UCSD-AML1 (cell line): Measurements from ENCODE around the gene STK11.
A peak's percentile ranks its signal among the peaks of the same experiment; 100 is the strongest.

Experiments used
- DNase-seq: peaks from one replicate; lab custom pipeline; 2025; ENCODE audit not compliant: unreplicated experiment; lab: John Stamatoyannopoulos, UW

The STK11 gene

GRCh38 chr19:1224047-1224825, 18.7 kb downstream of the STK11 start:
- DNase-seq = no peak

- DNase-seq = no peak
Measured at GRCh38 chr19:1224847-1225246, 19.3 kb downstream of the STK11 start.

- DNase-seq = no peak
Measured at GRCh38 chr19:1225440-1226226, 20.1 kb downstream of the STK11 start.

- no peak for DNase-seq
Measured at GRCh38 chr19:1226227-1226518, 20.6 kb downstream of the STK11 start.

GRCh38 chr19:1226522-1227303, 21.1 kb downstream of the STK11 start:
- no peak for DNase-seq

- DNase-seq = no peak
Measured at GRCh38 chr19:1227304-1228054, 21.9 kb downstream of the STK11 start.

- DNase-seq = no peak
Measured at GRCh38 chr19:1228161-1228957, 22.8 kb downstream of the STK11 start.

GRCh38 chr19:1229056-1229923, 23.7 kb downstream of the STK11 start:
- no peak for DNase-seq

- DNase-seq = no peak
Measured at GRCh38 chr19:1229924-1230782, 24.6 kb downstream of the STK11 start.

- no peak for DNase-seq
Measured at GRCh38 chr19:1230783-1231489, 25.4 kb downstream of the STK11 start.

- peak; percentile 20 for DNase-seq
Measured at GRCh38 chr19:1231729-1232637, 26.4 kb downstream of the STK11 start.

- no peak for DNase-seq
Measured at GRCh38 chr19:1232652-1233072, 27.1 kb downstream of the STK11 start.

- DNase-seq = no peak
Measured at GRCh38 chr19:1233115-1233667, 27.6 kb downstream of the STK11 start.

- DNase-seq = no peak
Measured at GRCh38 chr19:1234051-1234954, 28.7 kb downstream of the STK11 start.

GRCh38 chr19:1234955-1235380, 29.4 kb downstream of the STK11 start:
- DNase-seq = no peak
